IPS-18c (cell line): ENCODE data around the gene PCSK5.
"Not testable (repeated sequence)": the region's sequence is repeated elsewhere in the genome, so short reads cannot be mapped to it uniquely, and the experiment has no call there.

ENCODE experiments used
- H3K4me3 ChIP-seq: 2 replicates; pipeline ENCODE4 v1.7.0; 2013; ENCODE audit warnings: low read depth, mild to moderate bottlenecking, low read length, moderate library complexity; ENCODE audit not compliant: insufficient read depth
- H3K9me3 ChIP-seq: one replicate; pipeline ENCODE4 v1.6.1; 2013; ENCODE audit warnings: mild to moderate bottlenecking, low read length, moderate library complexity; ENCODE audit not compliant: control insufficient read depth, insufficient read depth

The PCSK5 gene

DNA sequence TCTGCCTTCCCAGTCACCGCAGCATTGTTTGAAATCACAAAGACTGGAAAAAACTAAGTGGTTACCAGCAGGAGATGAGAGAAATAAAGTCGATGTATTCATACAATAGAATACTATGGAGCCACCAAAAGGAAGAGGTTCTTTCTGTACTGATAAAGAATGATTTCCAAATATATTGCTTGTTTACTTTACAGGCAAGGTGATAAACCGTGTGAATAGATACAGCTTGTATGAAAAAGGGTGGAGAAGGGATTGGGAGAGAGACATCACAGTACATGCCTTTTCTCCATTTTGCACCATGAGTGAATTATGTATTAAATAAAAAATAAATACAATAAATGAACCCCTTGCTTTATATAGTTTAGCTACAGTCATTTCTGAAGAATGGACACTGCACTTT lies 412.1 kb downstream of the PCSK5 start:
- H3K9me3 ChIP-seq, result no peaks in the 10 kb centered on the region
- no peak overlapping the region for H3K4me3 ChIP-seq

DNA sequence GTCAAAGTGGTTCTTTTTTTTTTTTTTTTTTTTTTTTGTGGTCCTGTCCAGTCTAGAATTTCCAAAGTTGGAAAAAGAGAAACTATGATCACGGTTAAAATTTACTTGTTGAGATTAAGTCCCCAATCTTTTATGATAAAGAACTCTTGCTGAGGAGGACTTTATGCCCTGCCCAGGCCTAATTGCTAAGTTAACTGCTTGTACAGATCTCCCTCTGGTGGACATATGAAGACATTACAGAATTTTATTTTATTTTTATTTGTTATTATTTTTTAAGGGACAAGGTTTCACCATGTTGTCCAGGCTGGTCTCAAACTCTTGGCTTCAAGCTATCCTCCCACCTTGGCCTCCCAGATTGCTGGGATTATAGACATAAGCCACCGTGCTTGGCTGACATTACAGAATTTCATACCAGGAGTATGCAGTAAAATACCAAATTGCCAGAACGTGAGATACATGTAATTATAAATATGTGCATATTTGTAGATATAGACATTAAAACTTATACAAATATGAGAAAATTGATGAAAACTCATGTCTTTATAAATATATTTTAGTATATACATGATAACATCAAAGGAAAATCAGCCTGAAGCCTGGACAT lies 412.6 kb downstream of the PCSK5 start:
- no peaks in the 10 kb centered on the region for H3K9me3 ChIP-seq

GRCh38 chr9:76307047-76307446 lies 416.6 kb downstream of the PCSK5 start:
- H3K9me3 ChIP-seq, H3K4me3 ChIP-seq: not testable (repeated sequence)

More for the DNA sequence above, 412.6 kb downstream of the PCSK5 start:
- no peak overlapping the region for H3K4me3 ChIP-seq

- Histone ChIP-seq H3K9me3 (peaks cover 2% of the 10 kb centered on the region), H3K4me3 (no peak overlapping the region)
Measured at GRCh38 chr9:76310577-76310976, 420.1 kb downstream of the PCSK5 start.

- peaks cover 2% of the 10 kb centered on the region for H3K9me3 ChIP-seq
Measured at GRCh38 chr9:76310991-76311390, 420.5 kb downstream of the PCSK5 start.

GRCh38 chr9:76311537-76311936 lies 421.1 kb downstream of the PCSK5 start:
- Histone ChIP-seq H3K4me3 (no peak overlapping the region), H3K9me3 (peaks cover 2% of the 10 kb centered on the region)

More at GRCh38 chr9:76310991-76311390, 420.5 kb downstream of the PCSK5 start:
- H3K4me3 ChIP-seq, result no peak overlapping the region

GRCh38 chr9:76313771-76314170 lies 423.3 kb downstream of the PCSK5 start:
- no peak overlapping the region for H3K4me3 ChIP-seq

DNA sequence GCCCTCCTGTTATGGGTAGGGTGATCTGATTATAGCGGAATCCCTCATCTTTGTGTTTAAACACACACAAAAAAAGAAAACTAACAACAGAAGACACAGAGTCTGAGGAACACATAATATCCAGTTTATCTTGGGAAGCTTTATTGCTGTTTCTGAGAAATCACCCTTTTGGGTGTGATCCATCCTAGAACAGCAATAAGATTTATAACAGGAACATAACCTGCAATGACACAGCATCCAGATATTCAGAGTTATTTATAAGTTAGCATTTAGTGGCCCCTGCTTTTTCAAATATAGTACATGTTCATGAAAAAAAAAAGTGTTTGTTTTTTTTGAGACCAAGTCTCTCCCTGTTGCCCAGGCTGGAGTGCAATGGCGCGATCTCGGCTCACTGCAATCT lies 423.8 kb downstream of the PCSK5 start:
- H3K4me3 ChIP-seq, result no peak overlapping the region
- H3K9me3 ChIP-seq, result peaks cover 2% of the 10 kb centered on the region

More at GRCh38 chr9:76313771-76314170, 423.3 kb downstream of the PCSK5 start:
- H3K9me3 ChIP-seq, result peaks cover 2% of the 10 kb centered on the region

DNA sequence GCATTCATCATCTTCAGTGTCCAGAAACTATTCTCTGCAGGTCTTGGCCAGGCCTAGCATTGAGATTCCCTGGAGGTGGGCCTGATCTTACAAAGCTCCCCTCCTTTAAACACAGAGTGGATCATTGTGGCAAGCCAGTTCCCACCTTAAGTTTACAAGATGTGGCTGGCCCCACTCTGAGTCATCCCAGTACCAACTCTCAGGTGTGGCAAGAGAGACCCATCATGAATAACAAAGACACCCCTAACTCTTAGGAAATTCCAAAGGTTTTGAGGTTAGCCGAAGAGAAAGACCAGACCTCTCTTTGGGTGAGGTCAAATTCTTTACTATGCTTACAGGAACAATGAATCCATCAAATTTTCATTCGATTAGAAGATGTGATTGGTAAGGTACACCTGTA lies 425.6 kb downstream of the PCSK5 start:
- peaks cover 2% of the 10 kb centered on the region for H3K9me3 ChIP-seq
- no peak overlapping the region for H3K4me3 ChIP-seq

DNA sequence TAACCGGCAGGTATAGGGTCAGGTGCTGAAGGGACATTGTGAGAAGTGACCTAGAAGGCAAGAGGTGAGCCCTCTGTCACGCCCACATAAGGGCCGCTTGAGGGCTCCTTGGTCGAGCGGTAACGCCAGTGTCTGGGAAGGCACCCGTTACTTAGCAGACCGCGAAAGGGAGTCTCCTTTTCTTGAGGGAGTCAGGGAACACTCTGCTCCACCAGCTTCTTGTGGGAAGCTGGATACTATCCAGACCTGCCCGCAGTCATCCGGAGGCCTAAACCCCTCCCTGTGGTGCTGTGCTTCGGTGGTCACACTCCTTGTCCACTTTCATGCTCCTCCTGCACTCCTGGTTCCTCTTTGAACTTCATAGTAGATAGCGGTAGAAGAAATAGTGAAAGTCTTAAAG lies 429.0 kb downstream of the PCSK5 start:
- H3K4me3 ChIP-seq, H3K9me3 ChIP-seq: not testable (repeated sequence)

DNA sequence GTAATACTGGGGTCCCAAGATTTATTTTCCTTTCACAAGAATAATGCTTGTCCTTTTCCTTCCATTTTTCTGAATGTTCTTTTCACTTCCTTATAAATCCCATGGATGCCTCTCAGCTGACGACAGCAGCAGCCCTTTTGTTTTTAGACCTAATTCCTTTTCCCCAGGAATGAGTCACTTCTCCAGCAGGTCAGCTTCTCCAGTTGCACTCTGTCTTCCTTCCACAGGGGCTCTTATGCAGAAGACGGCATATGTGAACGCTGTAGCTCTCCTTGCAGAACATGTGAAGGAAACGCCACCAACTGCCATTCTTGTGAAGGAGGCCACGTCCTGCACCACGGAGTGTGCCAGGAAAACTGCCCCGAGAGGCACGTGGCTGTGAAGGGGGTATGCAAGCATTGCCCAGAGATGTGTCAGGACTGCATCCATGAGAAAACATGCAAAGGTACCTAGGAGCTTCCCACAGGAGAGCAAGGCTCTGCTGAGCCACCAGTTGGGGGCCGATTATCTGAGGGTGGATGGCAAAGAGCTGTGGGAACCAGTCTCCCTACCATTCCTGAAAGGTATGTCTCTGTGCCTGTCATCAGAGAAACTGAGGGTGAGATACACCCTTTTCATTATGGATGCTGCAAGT lies 430.8 kb downstream of the PCSK5 start:
- H3K4me3 ChIP-seq, result no peak overlapping the region
- H3K9me3 ChIP-seq, result no peaks in the 10 kb centered on the region

GRCh38 chr9:76322810-76323209 lies 432.3 kb downstream of the PCSK5 start:
- Histone ChIP-seq H3K9me3 (no peaks in the 10 kb centered on the region), H3K4me3 (no peak overlapping the region)

DNA sequence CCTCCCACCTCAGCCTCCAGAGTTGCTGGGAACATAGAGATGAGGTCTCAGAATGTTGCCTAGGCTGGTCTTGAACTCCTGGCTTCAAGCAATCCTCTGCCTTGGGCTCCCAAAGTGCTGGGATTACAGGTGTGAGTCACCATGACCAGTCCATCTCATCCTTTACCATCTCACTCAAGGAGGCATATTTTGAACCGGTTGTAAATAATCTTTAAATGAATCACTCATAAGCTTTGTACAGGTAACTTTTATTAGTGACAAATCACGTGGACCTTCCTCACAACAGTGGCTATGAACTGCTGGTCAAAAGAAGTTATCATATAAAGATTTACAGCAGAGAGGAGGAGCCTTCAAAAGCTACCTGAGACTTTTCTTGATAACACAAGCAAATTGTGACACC lies 433.0 kb downstream of the PCSK5 start:
- no peak overlapping the region for H3K4me3 ChIP-seq
- no peaks in the 10 kb centered on the region for H3K9me3 ChIP-seq

DNA sequence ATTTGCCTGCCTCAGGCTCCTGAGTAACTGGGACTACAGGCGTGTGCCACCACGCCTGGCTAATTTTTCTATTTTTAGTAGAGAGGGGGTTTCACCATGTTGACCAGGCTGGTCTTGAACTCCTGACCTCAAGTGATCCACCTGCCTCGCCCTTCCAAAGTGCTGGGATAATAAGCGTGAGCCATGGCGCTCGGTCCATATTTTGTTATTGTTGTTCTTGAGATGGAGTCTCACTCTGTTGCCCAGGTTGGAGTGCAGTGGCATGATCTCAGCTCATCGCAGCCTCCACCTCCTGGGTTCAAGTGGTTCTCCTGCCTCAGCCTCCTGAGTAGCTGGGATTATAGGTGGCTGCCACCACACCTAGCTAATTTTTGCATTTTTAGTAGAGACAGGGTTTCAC lies 433.6 kb downstream of the PCSK5 start:
- not testable (repeated sequence) for H3K9me3 ChIP-seq, H3K4me3 ChIP-seq

- Histone ChIP-seq H3K4me3 (no peak overlapping the region), H3K9me3 (no peaks in the 10 kb centered on the region)
Measured at GRCh38 chr9:76330034-76330433, 439.6 kb downstream of the PCSK5 start.

- H3K9me3 ChIP-seq, result no peaks in the 10 kb centered on the region
Measured at GRCh38 chr9:76333388-76333787, 442.9 kb downstream of the PCSK5 start.

DNA sequence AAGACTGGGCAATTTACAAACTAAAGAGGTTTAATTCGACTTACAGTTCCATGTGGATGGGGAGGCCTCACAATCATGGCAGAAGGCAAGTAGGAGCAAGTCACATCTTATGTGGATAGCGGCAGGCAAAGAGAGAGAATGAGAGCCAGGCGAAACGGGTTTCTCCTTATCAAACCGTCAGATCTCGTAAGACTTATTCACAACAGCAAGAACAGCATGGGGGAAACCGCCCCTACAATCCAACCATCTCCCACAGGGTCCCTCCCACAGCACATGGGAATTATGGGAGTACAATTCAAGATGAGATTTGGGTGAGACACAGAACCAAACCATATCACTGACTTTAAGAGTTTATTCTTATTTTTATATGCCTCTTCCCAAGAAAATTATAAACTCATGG lies 443.5 kb downstream of the PCSK5 start:
- Histone ChIP-seq H3K9me3 (no peaks in the 10 kb centered on the region), H3K4me3 (no peak overlapping the region)

More at GRCh38 chr9:76333388-76333787, 442.9 kb downstream of the PCSK5 start:
- no peak overlapping the region for H3K4me3 ChIP-seq

DNA sequence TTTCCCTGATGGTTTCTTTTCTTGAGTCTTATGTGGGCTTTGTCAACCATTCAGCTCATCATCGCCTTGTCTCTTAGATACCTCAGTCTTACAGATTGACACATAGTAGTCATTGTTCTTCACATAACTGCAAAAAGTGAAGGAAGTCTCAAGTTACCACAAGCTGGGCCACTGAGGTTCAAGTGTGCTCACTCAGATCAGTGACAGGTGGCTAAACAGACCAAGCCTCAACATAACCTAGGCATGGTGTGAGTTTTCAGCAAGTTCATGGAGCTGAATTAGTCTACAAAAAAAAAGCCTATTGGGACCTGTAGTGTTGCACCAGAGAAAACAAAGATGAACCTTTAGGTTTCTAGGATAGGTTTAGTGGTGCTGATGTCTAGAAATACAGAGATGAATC lies 445.6 kb downstream of the PCSK5 start:
- Histone ChIP-seq H3K4me3 (no peak overlapping the region), H3K9me3 (no peaks in the 10 kb centered on the region)

GRCh38 chr9:76338418-76338817 lies 447.9 kb downstream of the PCSK5 start:
- no peak overlapping the region for H3K4me3 ChIP-seq
- no peaks in the 10 kb centered on the region for H3K9me3 ChIP-seq
